Measurements from ENCODE around the gene SHC4.

DNA sequence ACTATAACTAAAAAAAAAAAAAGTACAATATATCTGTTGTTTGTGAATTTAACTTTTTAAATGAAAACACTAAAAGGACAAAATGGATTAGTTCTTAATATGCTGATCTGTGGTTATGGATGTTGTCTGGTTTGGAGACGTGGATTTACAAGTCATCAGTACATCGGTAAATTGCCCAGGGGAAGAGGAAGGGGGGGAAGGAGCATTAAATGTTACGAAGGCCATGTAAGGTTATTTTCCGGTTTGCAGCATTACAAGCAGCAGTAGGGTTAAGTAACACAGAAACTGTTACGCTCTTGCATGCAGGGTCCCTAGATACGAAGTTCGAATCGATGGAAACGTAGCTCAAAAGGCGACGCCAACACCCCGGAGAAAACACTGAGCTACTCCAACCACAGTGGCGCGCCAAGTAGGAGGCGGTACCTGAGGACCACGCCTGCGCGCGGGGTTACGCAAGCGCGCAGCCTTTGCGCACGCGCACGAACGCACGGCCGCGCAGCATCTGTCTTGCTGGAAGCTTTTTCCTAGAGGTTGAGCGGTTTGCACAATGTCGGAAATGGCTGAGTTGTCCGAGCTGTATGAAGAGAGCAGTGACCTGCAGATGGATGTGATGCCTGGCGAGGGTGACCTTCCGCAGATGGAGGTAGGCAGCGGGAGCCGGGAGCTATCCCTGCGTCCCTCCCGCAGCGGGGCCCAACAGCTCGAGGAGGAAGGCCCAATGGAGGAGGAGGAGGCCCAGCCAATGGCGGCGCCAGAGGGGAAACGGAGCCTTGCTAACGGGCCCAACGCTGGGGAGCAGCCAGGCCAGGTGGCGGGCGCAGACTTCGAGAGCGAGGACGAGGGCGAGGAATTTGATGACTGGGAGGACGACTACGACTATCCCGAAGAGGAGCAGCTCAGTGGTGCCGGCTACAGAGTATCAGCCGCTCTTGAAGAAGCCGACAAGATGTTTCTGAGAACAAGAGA lies 85.8 kb downstream of the SHC4 start, which contains the start of gene EID1:
- TF ChIP-seq YY1 (IDR thresholded peaks at IDR 0.05; ENCODE audit: insufficient read depth, insufficient read length) (no peak), ZNF274 (IDR thresholded peaks at IDR 0.05; ENCODE audit: low read depth, low read length) (no peak)
